Parathyroid adenoma (tissue), 2 donors: Measurements from ENCODE around the gene P4HA2.

Experiments used
- H2AFZ ChIP-seq: fragments of 300-600 bp; sonication (generic); one replicate; pipeline ENCODE4 v1.7.0; 2017; ENCODE audit warnings: antibody characterized with exemption, mild to moderate bottlenecking
- H3K27ac ChIP-seq: fragments of 300-600 bp; sonication (generic); one replicate; pipeline ENCODE4 v1.7.0; 2017
- H3K27me3 ChIP-seq: fragments of 300-600 bp; sonication (generic); one replicate; pipeline ENCODE4 v1.7.0; 2017; ENCODE audit warnings: low read length; ENCODE audit not compliant: control insufficient read depth, insufficient read depth
- H3K36me3 ChIP-seq: fragments of 300-600 bp; sonication (generic); one replicate; pipeline ENCODE4 v1.7.0; 2017; ENCODE audit warnings: low read length; ENCODE audit not compliant: control insufficient read depth, insufficient read depth
- H3K4me1 ChIP-seq: fragments of 300-600 bp; sonication (generic); one replicate; pipeline ENCODE4 v1.7.0; 2017; ENCODE audit warnings: control low read depth
- H3K4me2 ChIP-seq: fragments of 300-600 bp; sonication (generic); one replicate; pipeline ENCODE4 v1.7.0; 2017; ENCODE audit warnings: low read length
- H3K4me3 ChIP-seq: fragments of 300-600 bp; sonication (generic); one replicate; pipeline ENCODE4 v1.7.0; 2017; ENCODE audit warnings: low read depth, low read length
- H3K79me2 ChIP-seq: fragments of 300-600 bp; sonication (generic); one replicate; pipeline ENCODE4 v1.7.0; 2017; ENCODE audit warnings: control low read depth
- H3K9ac ChIP-seq: fragments of 300-600 bp; sonication (generic); one replicate; pipeline ENCODE4 v1.7.0; 2017; ENCODE audit warnings: mild to moderate bottlenecking
- H3K9me3 ChIP-seq: fragments of 300-600 bp; sonication (generic); one replicate; pipeline ENCODE4 v1.7.0; 2017; ENCODE audit warnings: low read length; ENCODE audit not compliant: control insufficient read depth
- CTCF ChIP-seq: fragments of 300-600 bp; sonication (generic); IDR thresholded peaks from one replicate; pipeline ENCODE4 v1.7.0; 2017; ENCODE audit warnings: antibody characterized with exemption, mild to moderate bottlenecking
- donor health status: primary hyperparathyroidism.

P4HA2 gene

GRCh38 chr5:132221781-132222648, 5.6 kb downstream of the P4HA2 start:
- Histone ChIP-seq H3K4me2 (no peak overlapping the region), H3K27me3 (no peaks in the 10 kb centered on the region), H3K79me2 (peaks cover 5% of the 10 kb centered on the region), H3K4me1 (peaks cover 12% of the 10 kb centered on the region), H3K36me3 (no peaks in the 10 kb centered on the region), H3K9me3 (no peaks in the 10 kb centered on the region), H3K9ac (no peak overlapping the region), H2AFZ (no peak overlapping the region), H3K27ac (no peak overlapping the region), H3K4me3 (no peak overlapping the region)
- no peak for TF ChIP-seq CTCF

DNA sequence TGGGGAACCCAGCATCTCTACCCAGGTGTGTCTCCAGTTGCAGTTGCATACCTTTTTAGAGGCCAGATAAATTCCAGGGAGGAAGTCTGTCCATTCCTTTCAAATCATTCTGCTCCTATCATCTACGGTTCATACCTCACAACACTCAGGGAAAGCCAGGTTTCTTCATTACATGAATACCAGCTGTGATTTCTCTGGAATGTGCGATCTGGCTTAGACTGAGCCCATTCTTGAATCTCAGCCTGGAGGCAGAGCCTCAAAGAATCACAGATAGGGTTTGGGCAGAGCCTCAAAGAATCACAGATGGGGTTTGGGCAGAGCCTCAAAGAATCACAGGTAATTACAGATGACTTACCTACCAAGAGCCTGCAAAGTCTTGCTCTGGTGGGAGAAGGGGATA, 7.2 kb downstream of the P4HA2 start:
- H3K9ac ChIP-seq, result no peak overlapping the region
- H3K4me2 ChIP-seq, result no peak overlapping the region
- peaks cover 6% of the 10 kb centered on the region for H3K4me1 ChIP-seq
- no peak for TF ChIP-seq CTCF
- H2AFZ ChIP-seq, result no peak overlapping the region
- H3K36me3 ChIP-seq, result no peaks in the 10 kb centered on the region
- no peak overlapping the region for H3K27ac ChIP-seq
- H3K27me3 ChIP-seq, result no peaks in the 10 kb centered on the region
- no peak overlapping the region for H3K4me3 ChIP-seq
- no peaks in the 10 kb centered on the region for H3K9me3 ChIP-seq
- H3K79me2 ChIP-seq, result peaks cover 5% of the 10 kb centered on the region

GRCh38 chr5:132219981-132220380, 7.7 kb downstream of the P4HA2 start:
- H3K9ac ChIP-seq, result no peak overlapping the region
- peaks cover 5% of the 10 kb centered on the region for H3K79me2 ChIP-seq
- H2AFZ ChIP-seq, result no peak overlapping the region
- no peaks in the 10 kb centered on the region for H3K36me3 ChIP-seq
- no peak overlapping the region for H3K4me3 ChIP-seq
- no peaks in the 10 kb centered on the region for H3K27me3 ChIP-seq
- H3K27ac ChIP-seq, result no peak overlapping the region
- H3K9me3 ChIP-seq, result no peaks in the 10 kb centered on the region
- H3K4me1 ChIP-seq, result peaks cover 3% of the 10 kb centered on the region
- no peak overlapping the region for H3K4me2 ChIP-seq
- TF ChIP-seq CTCF, result no peak

DNA sequence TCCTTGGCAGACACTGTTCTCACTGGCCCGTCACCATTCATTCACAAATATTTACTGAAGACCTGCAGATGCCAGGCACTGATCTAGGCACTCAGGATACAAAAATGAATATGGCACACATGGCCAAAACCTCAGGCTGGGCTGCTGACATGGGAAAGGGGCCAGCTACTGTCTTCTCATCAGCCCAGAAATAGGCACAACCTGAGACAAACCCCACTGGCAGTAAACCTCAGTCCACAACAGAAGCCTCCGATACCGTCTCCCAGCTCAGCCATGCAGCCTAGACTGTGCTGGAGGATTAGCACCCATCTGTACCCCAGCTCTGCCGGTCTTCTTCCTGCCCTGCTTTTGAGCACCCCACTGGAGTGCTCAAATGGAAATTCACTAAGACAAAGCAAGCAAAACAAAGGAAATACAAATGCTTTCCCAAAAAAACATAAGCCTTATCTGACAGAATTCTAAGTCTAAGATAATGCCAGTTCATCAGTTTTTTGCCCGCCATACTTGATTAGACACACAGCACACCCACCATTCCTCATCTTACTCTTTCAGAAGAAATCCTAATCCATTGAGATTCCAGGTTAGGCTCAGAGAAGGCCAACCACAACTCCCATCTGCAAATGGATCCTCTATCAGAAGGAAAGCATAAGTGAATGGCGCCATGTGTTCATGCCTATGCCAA, 8.2 kb downstream of the P4HA2 start:
- H3K27ac ChIP-seq, result no peak overlapping the region
- peaks cover 3% of the 10 kb centered on the region for H3K4me1 ChIP-seq

More for the DNA sequence above, 8.2 kb downstream of the P4HA2 start:
- H3K9ac ChIP-seq, result no peak overlapping the region
- H3K4me3 ChIP-seq, result no peak overlapping the region
- H3K27me3 ChIP-seq, result no peaks in the 10 kb centered on the region
- no peaks in the 10 kb centered on the region for H3K9me3 ChIP-seq
- no peak overlapping the region for H2AFZ ChIP-seq
- no peaks in the 10 kb centered on the region for H3K36me3 ChIP-seq
- peaks cover 5% of the 10 kb centered on the region for H3K79me2 ChIP-seq
- no peak for TF ChIP-seq CTCF
- no peak overlapping the region for H3K4me2 ChIP-seq
